ENCODE measurements around the gene APOC3.

APOC3 gene

DNA sequence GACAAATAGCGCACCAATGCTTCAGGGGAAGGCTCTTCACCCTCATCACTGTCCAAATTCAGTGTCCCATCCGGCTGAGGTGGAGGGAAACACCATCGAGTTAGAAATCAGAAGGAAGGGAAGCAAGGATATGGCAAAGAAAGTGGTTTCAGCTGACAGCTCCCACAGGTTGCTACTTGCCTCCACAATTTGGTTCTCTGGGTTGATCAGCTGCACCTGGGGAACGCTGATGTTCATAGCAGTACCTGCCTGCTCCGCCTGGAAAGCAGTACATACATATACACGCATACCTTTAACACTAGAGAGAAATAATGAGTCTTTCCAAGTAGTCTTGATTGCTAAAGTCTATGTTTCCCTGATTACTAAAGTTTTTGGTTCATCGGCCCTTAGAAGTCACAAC is 45.5 kb downstream of the APOC3 start:
- DNase-seq (ENCODE audit: low read depth): no peak

GRCh38 chr11:116876656-116877055 is 46.9 kb downstream of the APOC3 start:
- DNase-seq (ENCODE audit: low read depth): no peak

- peak; percentile 79 for DNase-seq (ENCODE audit: low read depth)
Measured at GRCh38 chr11:116879800-116880625, 50.3 kb downstream of the APOC3 start.

DNA sequence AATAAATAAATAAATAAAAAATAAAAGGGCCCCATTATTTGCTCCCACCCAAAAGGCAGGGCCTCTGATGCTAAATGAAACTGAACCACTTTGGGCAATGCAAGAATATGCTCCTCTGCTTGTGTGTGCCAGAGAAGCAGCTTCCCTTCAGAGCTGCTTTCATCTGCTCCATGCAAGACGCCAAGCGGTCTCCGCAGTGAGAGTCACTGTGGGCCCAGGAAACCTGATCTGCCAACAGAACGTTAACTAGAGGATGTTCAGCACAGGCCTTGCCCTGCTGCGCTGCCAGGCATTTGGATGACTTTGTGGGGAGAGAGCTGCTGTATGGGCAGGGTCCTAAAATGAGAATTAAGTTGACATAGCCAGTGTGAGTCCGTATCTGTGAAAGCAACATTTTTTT is 51.4 kb downstream of the APOC3 start:
- DNase-seq (ENCODE audit: low read depth): no peak

DNA sequence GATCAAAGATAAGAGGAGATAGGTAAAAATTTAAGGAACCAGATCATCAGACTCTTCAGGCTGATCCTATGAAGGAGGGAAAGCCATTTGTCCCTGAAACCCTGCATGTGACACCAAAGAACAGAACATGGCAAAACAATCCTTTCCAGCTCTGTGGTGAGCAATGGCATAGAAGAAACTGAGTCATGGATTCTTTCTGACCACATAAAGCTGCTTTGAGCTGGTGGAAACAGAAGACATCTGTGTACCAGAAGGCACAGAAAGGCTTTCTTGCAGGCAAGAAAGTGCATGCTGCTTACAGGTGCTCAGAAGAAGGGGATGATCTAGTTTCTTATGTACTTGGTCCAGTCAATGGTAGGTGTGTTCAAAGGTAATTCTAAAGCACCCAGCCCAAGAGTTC is 52.7 kb downstream of the APOC3 start:
- DNase-seq (ENCODE audit: low read depth): no peak

Data from fibroblast of the conjunctiva (primary cell).